C4-2B (cell line): ENCODE results near the gene LRTM1.

Source experiments
- ZFX ChIP-seq: fragments of 450-650 bp; IDR thresholded peaks from 2 replicates; pipeline ENCODE4 v1.6.1; 2017
- TF ChIP-seq, protein P1 (sequence below): fragments of 450-650 bp; conservative IDR thresholded peaks from 2 replicates; pipeline ENCODE4 v1.5.1; 2017; ENCODE audit warnings: mild to moderate bottlenecking

DNA sequence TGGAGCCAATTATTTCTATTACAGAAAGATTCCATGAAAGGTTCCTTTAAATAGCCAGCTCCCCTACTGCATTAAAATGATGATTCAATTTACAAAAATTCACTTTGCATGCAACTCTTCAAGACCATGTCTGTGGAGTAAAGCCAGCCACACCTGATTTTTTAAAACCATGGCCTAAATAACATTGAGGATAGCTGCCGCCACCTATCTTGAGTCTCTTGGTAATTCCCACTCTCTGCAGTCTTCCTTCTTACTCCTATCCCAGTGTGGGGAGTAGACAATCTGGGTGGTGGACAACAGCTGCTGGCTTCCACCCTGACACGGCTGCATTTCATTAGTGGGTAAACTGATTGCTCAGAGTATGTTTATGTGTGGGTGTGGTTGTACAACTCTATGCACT, 10.7 kb downstream of the LRTM1 start:
- TF ChIP-seq, protein P1, sequence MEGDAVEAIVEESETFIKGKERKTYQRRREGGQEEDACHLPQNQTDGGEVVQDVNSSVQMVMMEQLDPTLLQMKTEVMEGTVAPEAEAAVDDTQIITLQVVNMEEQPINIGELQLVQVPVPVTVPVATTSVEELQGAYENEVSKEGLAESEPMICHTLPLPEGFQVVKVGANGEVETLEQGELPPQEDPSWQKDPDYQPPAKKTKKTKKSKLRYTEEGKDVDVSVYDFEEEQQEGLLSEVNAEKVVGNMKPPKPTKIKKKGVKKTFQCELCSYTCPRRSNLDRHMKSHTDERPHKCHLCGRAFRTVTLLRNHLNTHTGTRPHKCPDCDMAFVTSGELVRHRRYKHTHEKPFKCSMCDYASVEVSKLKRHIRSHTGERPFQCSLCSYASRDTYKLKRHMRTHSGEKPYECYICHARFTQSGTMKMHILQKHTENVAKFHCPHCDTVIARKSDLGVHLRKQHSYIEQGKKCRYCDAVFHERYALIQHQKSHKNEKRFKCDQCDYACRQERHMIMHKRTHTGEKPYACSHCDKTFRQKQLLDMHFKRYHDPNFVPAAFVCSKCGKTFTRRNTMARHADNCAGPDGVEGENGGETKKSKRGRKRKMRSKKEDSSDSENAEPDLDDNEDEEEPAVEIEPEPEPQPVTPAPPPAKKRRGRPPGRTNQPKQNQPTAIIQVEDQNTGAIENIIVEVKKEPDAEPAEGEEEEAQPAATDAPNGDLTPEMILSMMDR: no peak
- no peak for TF ChIP-seq ZFX
